Pancreas (tissue), 10 donors: Measurements from ENCODE around the gene PCDHB9. TPM values are rescaled to one million over a fixed set of nuclear protein-coding genes. Genes with fewer than 3 reads are reported as not detected.
"Not testable (repeated sequence)": the region's sequence is repeated elsewhere in the genome, so short reads cannot be mapped to it uniquely, and the experiment has no call there.

Experiments used
- ATAC-seq, 4 donors: fragments of 200-7000 bp; cut with Tn5 transposase; one replicate each; pipeline versions ENCODE4 v1.8.0 to v1.9.1; 2020; ENCODE audit warnings: mild to moderate bottlenecking in 4 of 4, moderate library complexity in 4 of 4
- DNase-seq, 6 donors: peaks; one replicate each; pipeline ENCODE4 v3.0.0-alpha.2; 2020
- FAIRE-seq: peaks from 2 replicates; lab custom pipeline; 2012; peaks lifted over from hg19 to GRCh38; lab: Jason Lieb, UNC
- H3K27ac ChIP-seq, 4 donors: fragments of 200-600 bp; sonication (generic); 1 replicate in 3 of 4; 2 replicates in 1 of 4; pipeline versions ENCODE4 v1.5.0 to v1.8.0; 2020
- H3K27me3 ChIP-seq, 4 donors: fragments of 200-600 bp; one replicate each; pipeline ENCODE4 v1.8.0; 2021
- H3K36me3 ChIP-seq, 3 donors: fragments of 200-600 bp; sonication (generic) in 1 of 3; one replicate each; pipeline versions ENCODE4 v1.5.0 to v1.8.0; 2020 to 2021
- H3K4me1 ChIP-seq, 3 donors: fragments of 200-600 bp; one replicate each; pipeline ENCODE4 v1.8.0; 2021
- H3K4me3 ChIP-seq, 4 donors: fragments of 200-600 bp; sonication (generic) in 2 of 4; one replicate each; pipeline versions ENCODE4 v1.5.0 to v1.8.0; 2020 to 2021
- H3K9me3 ChIP-seq, 4 donors: fragments of 200-600 bp; one replicate each; pipeline ENCODE4 v1.8.0; 2021
- CTCF ChIP-seq, 4 donors: fragments of 200-600 bp; sonication (generic) in 3 of 4; IDR thresholded peaks; one replicate each; pipeline versions ENCODE4 v1.5.0 to v1.8.0; 2021; ENCODE audit warnings: antibody characterized with exemption in 4 of 4
- WGBS, 2 donors: extraction: QIAGEN DNeasy Blood & Tissue Kit; methylation state at CpG; one replicate each; pipeline ENCODE4 v1.1.7; 2013; 5-methylcytosine and 5-hydroxymethylcytosine counted together
- intact Hi-C, 3 donors: fragments of 100-400 bp; cut with DNase I; formaldehyde crosslinking; loops; one replicate each; pipeline versions ENCODE4 v1.11.1 to v1.14.2; 2022
- polyA plus RNA-seq, 2 donors: library from polyadenylated mRNA; stranded (reverse); fragments of 200-250 nt; gene quantifications; one replicate each; pipeline ENCODE4 v1.2.3, GENCODE V29; 2013
- total RNA-seq, 6 donors: library from RNA; stranded (reverse); fragmentation: NEBNext Ultra II Directional in 4 of 6; extraction: Animal tissue kit (Norgen Biotek cat#: 25700) in 4 of 6; gene quantifications; one replicate each; pipeline versions ENCODE4 v1.2.1 to v1.2.4, GENCODE V29; 2021 to 2023
- donor health status: healthy with polysubstance abuse.
- donor health status: DM: no; HTN: no; CAD: no; lungs with moderate emphysema.
- donor health status: DM: no; HTN: no; CAD: no.
- donor health status: control.
- donor health status: control.
- donor health status: Bipolar disorder and iron deficiency.
- donor health status: DM: yes; HTN: yes; CAD: no.
- donor health status: DM: no; HTN: no; CAD: no.
- donor health status: DM: no; HTN: no; CAD: no.
- donor health status: DM: yes; HTN: yes; CAD: no.

Gene PCDHB9
- total and polyA plus RNA-seq, 8 donors = 0.35 to 1.2 (median 0.63) TPM

DNA sequence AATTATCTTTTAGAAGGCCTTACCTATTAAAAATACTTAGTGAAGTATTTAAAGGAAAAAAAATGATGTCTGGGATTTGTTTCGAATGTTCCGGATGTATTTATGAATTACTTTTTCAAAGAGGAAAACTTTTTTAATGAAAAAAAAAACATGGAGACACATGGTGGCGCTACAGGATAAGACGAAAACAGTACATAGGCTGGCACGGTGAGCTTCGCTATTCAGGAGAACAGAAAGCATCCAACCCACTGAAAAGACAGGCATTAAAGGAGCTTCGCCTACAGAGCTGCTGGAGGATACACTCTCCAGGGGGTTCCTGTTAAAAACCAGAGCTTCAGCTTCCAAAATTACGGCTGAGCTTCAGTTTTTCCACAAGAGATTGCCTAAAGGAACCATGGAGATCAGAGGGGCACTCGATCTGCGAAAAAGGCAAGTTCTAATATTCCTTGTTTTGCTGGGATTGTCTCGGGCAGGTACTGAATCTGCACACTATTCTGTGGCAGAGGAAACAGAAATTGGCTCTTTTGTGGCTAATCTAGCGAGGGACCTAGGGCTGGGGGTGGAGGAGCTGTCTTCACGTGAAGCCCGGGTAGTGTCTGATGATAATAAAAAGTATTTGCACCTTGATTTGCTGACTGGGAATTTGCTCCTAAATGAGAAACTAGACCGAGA lies 36.3 kb downstream of the PCDHB9 start, which contains the start of gene PCDHB14:
TSS of gene PCDHB14 (plus strand) at position 232 of the 672 bp plus-strand sequence. CDS start at position 395, 163 bp downstream.
- intact Hi-C loops = no loop called here
- ATAC-seq (peak in 3 of 4 donors; percentile 45 to 75 (median 65)), DNase-seq (no peak), FAIRE-seq (no peak)
- Histone ChIP-seq H3K9me3 (peaks cover 0 to 19% (median 4%) of the 10 kb centered on the region in 4 donors), H3K4me1 (no peaks in the 10 kb centered on the region), H3K27ac (no peak within 1 kb of the TSS), H3K4me3 (peak within 1 kb of the TSS in 1 of 4 donors; percentile 7), H3K27me3 (no peaks in the 10 kb centered on the region), H3K36me3 (no peaks in the 10 kb centered on the region)
- 28 to 36% methylated on average over 15 of the region's 15 CpGs for WGBS, 2 donors
- no peak for TF ChIP-seq CTCF (IDR thresholded peaks at IDR 0.05)

- H3K36me3 ChIP-seq, ATAC-seq, FAIRE-seq, H3K4me1 ChIP-seq, H3K27me3 ChIP-seq, H3K27ac ChIP-seq, H3K4me3 ChIP-seq, DNase-seq, intact Hi-C loops: not testable (repeated sequence)
- H3K9me3 ChIP-seq = peaks cover 0 to 19% (median 4%) of the 10 kb centered on the region in 4 donors
- WGBS, 2 donors = 15 to 21% methylated on average over 28 to 35 of the region's 40 CpGs
Measured at GRCh38 chr5:141224844-141225243, 37.9 kb downstream of the PCDHB9 start.

GRCh38 chr5:141225421-141225820 lies 38.5 kb downstream of the PCDHB9 start:
- DNase-seq, H3K27ac ChIP-seq, intact Hi-C loops, FAIRE-seq, H3K27me3 ChIP-seq, H3K36me3 ChIP-seq, H3K4me1 ChIP-seq, ATAC-seq, H3K4me3 ChIP-seq: not testable (repeated sequence)
- peaks cover 0 to 19% (median 4%) of the 10 kb centered on the region in 4 donors for H3K9me3 ChIP-seq
- WGBS, 2 donors = 30% methylated on average over 20 to 30 of the region's 30 CpGs

DNA sequence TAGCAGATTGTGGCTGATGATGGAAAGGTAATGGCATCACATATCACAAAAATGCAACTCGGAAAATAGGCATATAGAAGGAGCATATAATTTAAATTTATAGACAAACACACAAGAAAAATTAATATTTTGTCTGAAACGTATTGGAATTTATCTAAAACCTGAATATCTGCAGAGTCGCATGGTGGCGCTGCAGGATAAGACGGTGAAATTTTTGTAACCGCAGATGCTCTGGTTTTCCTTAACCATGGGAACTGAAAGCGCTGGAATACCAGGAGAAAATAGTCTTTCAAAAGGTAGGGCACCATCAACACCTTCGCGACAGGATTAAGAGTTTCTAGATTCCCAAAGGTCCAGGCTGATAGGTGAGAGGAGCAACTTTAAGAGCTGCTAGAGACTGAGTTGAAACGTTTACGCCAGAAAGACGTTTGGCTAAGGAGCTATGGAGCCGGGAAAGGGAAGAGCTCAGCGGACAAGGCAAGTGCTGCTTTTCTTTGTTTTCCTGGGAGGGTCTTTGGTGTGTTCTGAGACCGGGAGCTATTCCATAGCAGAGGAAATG lies 47.2 kb downstream of the PCDHB9 start:
- H3K4me3 ChIP-seq = peak overlapping the region in 1 of 4 donors; percentile 23
- TF ChIP-seq CTCF (IDR thresholded peaks at IDR 0.05) = peak in 1 of 4 donors; percentile 12
- DNase-seq (peak in 1 of 6 donors; percentile 35), FAIRE-seq (no peak), ATAC-seq (no peak)
- no peak overlapping the region for H3K27ac ChIP-seq
- WGBS, 2 donors = 6 to 7% methylated on average over 15 of the region's 15 CpGs
- H3K27me3 ChIP-seq = no peaks in the 10 kb centered on the region
- H3K36me3 ChIP-seq = no peaks in the 10 kb centered on the region
- H3K9me3 ChIP-seq = peaks cover 0 to 23% (median 5%) of the 10 kb centered on the region in 4 donors
- no peaks in the 10 kb centered on the region for H3K4me1 ChIP-seq
- intact Hi-C loops = no loop called here

- H3K4me3 ChIP-seq, H3K36me3 ChIP-seq, intact Hi-C loops, H3K27ac ChIP-seq, DNase-seq, ATAC-seq, H3K4me1 ChIP-seq, FAIRE-seq, H3K27me3 ChIP-seq: not testable (repeated sequence)
- peaks cover 0 to 23% (median 5%) of the 10 kb centered on the region in 4 donors for H3K9me3 ChIP-seq
- 18 to 21% methylated on average over 39 to 40 of the region's 40 CpGs for WGBS, 2 donors
Measured at GRCh38 chr5:141235922-141236321, 49.0 kb downstream of the PCDHB9 start.

- H3K27ac ChIP-seq = no peak overlapping the region
- H3K36me3 ChIP-seq = no peaks in the 10 kb centered on the region
- no peaks in the 10 kb centered on the region for H3K4me1 ChIP-seq
- intact Hi-C loops = no loop called here
- 13 to 14% methylated on average over 23 to 32 of the region's 32 CpGs for WGBS, 2 donors
- DNase-seq = no peak
- FAIRE-seq = no peak
- TF ChIP-seq CTCF (IDR thresholded peaks at IDR 0.05) = no peak
- no peaks in the 10 kb centered on the region for H3K27me3 ChIP-seq
- H3K4me3 ChIP-seq = no peak overlapping the region
- ATAC-seq = no peak
- H3K9me3 ChIP-seq = peaks cover 0 to 29% (median 5%) of the 10 kb centered on the region in 4 donors
Measured at GRCh38 chr5:141236516-141237313, 49.8 kb downstream of the PCDHB9 start.
